Measurements from ENCODE around the gene TRPC1.
"Not testable (repeated sequence)": the region's sequence is repeated elsewhere in the genome, so short reads cannot be mapped to it uniquely, and the experiment has no call there.

Gene TRPC1

GRCh38 chr3:142723968-142724681 is at the start of gene TRPC1:
Gene TRPC1, plus strand, starts transcription at chr3:142724034. Its CDS starts 526 bp downstream, at chr3:142724560.
- in situ Hi-C loops (cut with HindIII; ENCODE audit: low pct_unique_long_range_greater_than_20kb, low sequenced_read_pairs): no loop called here
- TF ChIP-seq JUND (IDR thresholded peaks at IDR 0.05; ENCODE audit: low read depth): no peak
- DNase-seq (ENCODE audit: low read depth in 1 of 2, low spot score in 1 of 2): peak; percentile 92 to 94

GRCh38 chr3:142676151-142676550 is 47.7 kb upstream of the TRPC1 start:
- in situ Hi-C loops (cut with HindIII; ENCODE audit: low pct_unique_long_range_greater_than_20kb, low sequenced_read_pairs): no loop called here
- no peak for DNase-seq (ENCODE audit: low read depth in 1 of 2, low spot score in 1 of 2)
- TF ChIP-seq JUND (IDR thresholded peaks at IDR 0.05; ENCODE audit: low read depth): no peak

- TF ChIP-seq JUND (IDR thresholded peaks at IDR 0.05; ENCODE audit: low read depth): no peak
- in situ Hi-C loops (cut with HindIII; ENCODE audit: low pct_unique_long_range_greater_than_20kb, low sequenced_read_pairs): no loop called here
Observed at GRCh38 chr3:142680710-142681109, 43.1 kb upstream of the TRPC1 start.

GRCh38 chr3:142690613-142691012 is 33.2 kb upstream of the TRPC1 start:
- DNase-seq (ENCODE audit: low read depth in 1 of 2, low spot score in 1 of 2): no peak
- TF ChIP-seq JUND (IDR thresholded peaks at IDR 0.05; ENCODE audit: low read depth): no peak
- in situ Hi-C loops (cut with HindIII; ENCODE audit: low pct_unique_long_range_greater_than_20kb, low sequenced_read_pairs): no loop called here

More at GRCh38 chr3:142680710-142681109, 43.1 kb upstream of the TRPC1 start:
- DNase-seq (ENCODE audit: low read depth in 1 of 2, low spot score in 1 of 2): peak; percentile 2 to 48

GRCh38 chr3:142691527-142691926 is 32.3 kb upstream of the TRPC1 start:
- no peak for TF ChIP-seq JUND (IDR thresholded peaks at IDR 0.05; ENCODE audit: low read depth)
- in situ Hi-C loops (cut with HindIII; ENCODE audit: low pct_unique_long_range_greater_than_20kb, low sequenced_read_pairs): no loop called here
- DNase-seq (ENCODE audit: low read depth in 1 of 2, low spot score in 1 of 2): no peak

GRCh38 chr3:142693136-142693853 is 30.5 kb upstream of the TRPC1 start:
- no peak for TF ChIP-seq JUND (IDR thresholded peaks at IDR 0.05; ENCODE audit: low read depth)
- in situ Hi-C loops (cut with HindIII; ENCODE audit: low pct_unique_long_range_greater_than_20kb, low sequenced_read_pairs): no loop called here
- no peak for DNase-seq (ENCODE audit: low read depth in 1 of 2, low spot score in 1 of 2)

GRCh38 chr3:142694225-142694624 is 29.6 kb upstream of the TRPC1 start:
- in situ Hi-C loops (cut with HindIII; ENCODE audit: low pct_unique_long_range_greater_than_20kb, low sequenced_read_pairs): no loop called here
- peak in 1 of 2 experiments; percentile 19 for DNase-seq (ENCODE audit: low read depth in 1 of 2, low spot score in 1 of 2)
- TF ChIP-seq JUND (IDR thresholded peaks at IDR 0.05; ENCODE audit: low read depth): no peak

- TF ChIP-seq JUND (IDR thresholded peaks at IDR 0.05; ENCODE audit: low read depth): no peak
- in situ Hi-C loops (cut with HindIII; ENCODE audit: low pct_unique_long_range_greater_than_20kb, low sequenced_read_pairs): no loop called here
- DNase-seq (ENCODE audit: low read depth in 1 of 2, low spot score in 1 of 2): no peak
Observed at GRCh38 chr3:142705198-142705597, 18.6 kb upstream of the TRPC1 start.

- in situ Hi-C loops (cut with HindIII; ENCODE audit: low pct_unique_long_range_greater_than_20kb, low sequenced_read_pairs): no loop called here
- DNase-seq (ENCODE audit: low read depth in 1 of 2, low spot score in 1 of 2): no peak
- no peak for TF ChIP-seq JUND (IDR thresholded peaks at IDR 0.05; ENCODE audit: low read depth)
Observed at GRCh38 chr3:142706321-142707127, 17.3 kb upstream of the TRPC1 start.

- TF ChIP-seq JUND (IDR thresholded peaks at IDR 0.05; ENCODE audit: low read depth): no peak
- in situ Hi-C loops (cut with HindIII; ENCODE audit: low pct_unique_long_range_greater_than_20kb, low sequenced_read_pairs): no loop called here
- DNase-seq (ENCODE audit: low read depth in 1 of 2, low spot score in 1 of 2): no peak
Observed at GRCh38 chr3:142709207-142709606, 14.6 kb upstream of the TRPC1 start.

- DNase-seq (ENCODE audit: low read depth in 1 of 2, low spot score in 1 of 2); in situ Hi-C loops (cut with HindIII; ENCODE audit: low pct_unique_long_range_greater_than_20kb, low sequenced_read_pairs): not testable (repeated sequence)
Observed at GRCh38 chr3:142714882-142715281, 9.0 kb upstream of the TRPC1 start.

GRCh38 chr3:142716102-142716501 is 7.7 kb upstream of the TRPC1 start:
- in situ Hi-C loops (cut with HindIII; ENCODE audit: low pct_unique_long_range_greater_than_20kb, low sequenced_read_pairs): no loop called here
- no peak for DNase-seq (ENCODE audit: low read depth in 1 of 2, low spot score in 1 of 2)
- TF ChIP-seq JUND (IDR thresholded peaks at IDR 0.05; ENCODE audit: low read depth): no peak

- in situ Hi-C loops (cut with HindIII; ENCODE audit: low pct_unique_long_range_greater_than_20kb, low sequenced_read_pairs): no loop called here
- DNase-seq (ENCODE audit: low read depth in 1 of 2, low spot score in 1 of 2): no peak
- no peak for TF ChIP-seq JUND (IDR thresholded peaks at IDR 0.05; ENCODE audit: low read depth)
Observed at GRCh38 chr3:142723665-142723967, 218 bp upstream of the TRPC1 start.

Measured in T47D (cell line).